HG02938 (cell line): Measurements from ENCODE around the gene LIPC.

ENCODE experiments used
- ATAC-seq: cut with Tn5 transposase; IDR thresholded peaks from one replicate; pipeline ENCODE4 v1.9.1; 2021; ENCODE audit warnings: mild to moderate bottlenecking, moderate library complexity; ENCODE audit not compliant: unreplicated experiment

LIPC gene

GRCh38 chr15:58453931-58454793 is 22.4 kb downstream of the LIPC start:
- ATAC-seq, result no peak

- ATAC-seq, result no peak
Measured at GRCh38 chr15:58454950-58455401, 23.2 kb downstream of the LIPC start.

- peak; percentile 80 for ATAC-seq
Measured at GRCh38 chr15:58457466-58457965, 25.7 kb downstream of the LIPC start.

- no peak for ATAC-seq
Measured at GRCh38 chr15:58458076-58458475, 26.3 kb downstream of the LIPC start.

- ATAC-seq, result no peak
Measured at GRCh38 chr15:58459045-58459444, 27.3 kb downstream of the LIPC start.

GRCh38 chr15:58459560-58459959 is 27.8 kb downstream of the LIPC start:
- ATAC-seq, result no peak

- no peak for ATAC-seq
Measured at GRCh38 chr15:58460116-58460790, 28.5 kb downstream of the LIPC start.

GRCh38 chr15:58460872-58461271 is 29.1 kb downstream of the LIPC start:
- ATAC-seq, result no peak

- ATAC-seq, result no peak
Measured at GRCh38 chr15:58462547-58462946, 30.8 kb downstream of the LIPC start.

GRCh38 chr15:58462973-58463663 is 31.3 kb downstream of the LIPC start:
- no peak for ATAC-seq

- no peak for ATAC-seq
Measured at GRCh38 chr15:58463815-58464650, 32.2 kb downstream of the LIPC start.

GRCh38 chr15:58465070-58465469 is 33.3 kb downstream of the LIPC start:
- no peak for ATAC-seq

- no peak for ATAC-seq
Measured at GRCh38 chr15:58465866-58466517, 34.2 kb downstream of the LIPC start.

- no peak for ATAC-seq
Measured at GRCh38 chr15:58466566-58466965, 34.8 kb downstream of the LIPC start.

- ATAC-seq, result no peak
Measured at GRCh38 chr15:58467121-58467721, 35.4 kb downstream of the LIPC start.

GRCh38 chr15:58467722-58468423 is 36.1 kb downstream of the LIPC start:
- ATAC-seq, result no peak

GRCh38 chr15:58469432-58470353 is 37.9 kb downstream of the LIPC start:
- ATAC-seq, result no peak

GRCh38 chr15:58471348-58471747 is 39.6 kb downstream of the LIPC start:
- ATAC-seq, result no peak
